CD4-positive, alpha-beta T cell (primary cell): ENCODE results near the gene ZNF524. TPM values are rescaled to one million over a fixed set of nuclear protein-coding genes. Genes with fewer than 3 reads are reported as not detected.

ENCODE experiments used
- ATAC-seq: fragments of 200-7000 bp; cut with Tn5 transposase; one replicate; pipeline ENCODE4 v1.10.0; 2022; ENCODE audit warnings: mild to moderate bottlenecking; ENCODE audit not compliant: poor library complexity
- CTCF ChIA-PET: fragments of 350-600 bp; sonication (Branson Sonifier 250); formaldehyde crosslinking; loops from one replicate; lab custom pipeline; 2021; ENCODE audit warnings: antibody characterized with exemption, inconsistent platforms; lab: Charles Lee
- POLR2A ChIA-PET: fragments of 350-600 bp; sonication (Branson Sonifier 250); formaldehyde crosslinking; loops from one replicate; lab custom pipeline; 2021; ENCODE audit warnings: antibody characterized with exemption, inconsistent platforms; lab: Charles Lee
- DNase-seq, 14 experiments: peaks; one replicate each; pipeline ENCODE4 v3.0.0-alpha.2; 2013 to 2020; ENCODE audit warnings: mixed read lengths in 2 of 14
- H3K27ac ChIP-seq, 2 donors: one replicate each; pipeline versions ENCODE4 v1.5.1 to v1.7.0; 2013; ENCODE audit warnings: low read length in 2 of 2, low read depth in 1 of 2, mild to moderate bottlenecking in 1 of 2
- H3K27me3 ChIP-seq, 2 experiments: 1 replicate in 1 of 2; 2 replicates in 1 of 2; pipeline versions ENCODE4 v1.6.1 to v1.7.0; 2013; ENCODE audit warnings: low read length in 2 of 2, control low read depth in 1 of 2, mild to moderate bottlenecking in 1 of 2, moderate library complexity in 1 of 2; ENCODE audit not compliant: insufficient read depth in 2 of 2, control insufficient read depth in 1 of 2
- H3K36me3 ChIP-seq: one replicate; pipeline ENCODE4 v1.6.1; 2013; ENCODE audit warnings: low read length, control low read depth; ENCODE audit not compliant: insufficient read depth
- H3K4me1 ChIP-seq: one replicate; pipeline ENCODE4 v1.6.1; 2013; ENCODE audit warnings: low read length, control low read depth; ENCODE audit not compliant: insufficient read depth
- H3K4me3 ChIP-seq: one replicate; pipeline ENCODE4 v1.5.1; 2013; ENCODE audit warnings: mild to moderate bottlenecking, low read length, moderate library complexity
- H3K9me3 ChIP-seq, 2 experiments: 1 replicate in 1 of 2; 2 replicates in 1 of 2; pipeline versions ENCODE4 v1.6.1 to v1.7.0; 2013; ENCODE audit warnings: low read length in 2 of 2, mild to moderate bottlenecking in 2 of 2, control low read depth in 1 of 2, moderate library complexity in 1 of 2; ENCODE audit not compliant: control insufficient read depth in 1 of 2, insufficient read depth in 1 of 2
- H3K27ac Mint-ChIP-seq: one replicate; pipeline ENCODE4 v1.8.0; 2020; ENCODE audit warnings: mixed read lengths
- H3K27me3 Mint-ChIP-seq: one replicate; pipeline ENCODE4 v1.8.0; 2021; ENCODE audit warnings: mixed read lengths
- H3K36me3 Mint-ChIP-seq: one replicate; pipeline ENCODE4 v1.8.0; 2021; ENCODE audit warnings: low read depth, mixed read lengths
- H3K4me1 Mint-ChIP-seq: one replicate; pipeline ENCODE4 v1.8.0; 2021; ENCODE audit warnings: low read depth, mixed read lengths
- H3K4me3 Mint-ChIP-seq: one replicate; pipeline ENCODE4 v1.8.0; 2020; ENCODE audit warnings: mild to moderate bottlenecking, mixed read lengths
- H3K9me3 Mint-ChIP-seq: one replicate; pipeline ENCODE4 v1.8.0; 2020; ENCODE audit warnings: mixed read lengths
- CTCF ChIP-seq: fragments of 200-600 bp; IDR thresholded peaks from one replicate; pipeline ENCODE4 v1.8.0; 2022; ENCODE audit warnings: antibody characterized with exemption, mild to moderate bottlenecking
- intact Hi-C, 2 experiments: fragments of 100-400 bp; cut with DNase I in 1 of 2; cut with micrococcal nuclease in 1 of 2; formaldehyde crosslinking; loops; one replicate each; pipeline versions ENCODE4 v1.15.1 to v1.9.0; 2023 to 2025; cut with DNase I, micrococcal nuclease
- total RNA-seq, 174 experiments: library from RNA in 2 of 174; stranded (reverse) in 2 of 174; gene quantifications; one replicate each; pipeline ENCODE4 v1.2.3 and lab custom pipeline; 2021 to 2026

Gene ZNF524
- total RNA-seq, 2 experiments from 2014 or later = 9.6 to 10.3 TPM

GRCh38 chr19:55579766-55580621 lies 20.1 kb upstream of the ZNF524 start:
- Mint-ChIP-seq H3K4me1 (peaks cover 24% of the 10 kb centered on the region), H3K4me3 (peak overlapping the region; percentile 89), H3K27ac (peak overlapping the region; percentile 86), H3K27me3 (no peaks in the 10 kb centered on the region), H3K9me3 (no peaks in the 10 kb centered on the region), H3K36me3 (peaks cover 21% of the 10 kb centered on the region)
- intact Hi-C loops = loop anchor here (2.0 kb wide), 2 partner anchors 19 to 55 kb away; partner anchors contain the start of gene FIZ1 (in 1 of the 2)
- peaks cover 0 to 15% of the 10 kb centered on the region in 2 experiments for H3K9me3 ChIP-seq
- peak in 1 of 14 experiments; percentile 42 for DNase-seq
- peak; percentile 58 for ATAC-seq
- CTCF ChIA-PET = interaction anchor here (0.9 to 4.7 kb wide), 2 partner anchors 26 to 52 kb away, joined by 4 to 19 read pairs; no protein-coding TSS in a partner anchor
- H3K27me3 ChIP-seq = no peaks in the 10 kb centered on the region
- POLR2A ChIA-PET = interaction anchor here (0.7 to 2.7 kb wide), 7 partner anchors 20 to 63 kb away, joined by 3 to 18 read pairs (median 5); partner anchors contain the start of genes FIZ1, ZNF524, ZNF784 and ZNF865
- no peaks in the 10 kb centered on the region for H3K36me3 ChIP-seq
- peak overlapping the region; percentile 78 for H3K4me3 ChIP-seq
- H3K4me1 ChIP-seq = peaks cover 23% of the 10 kb centered on the region
- peak overlapping the region; percentile 39 to 69 for H3K27ac ChIP-seq
- TF ChIP-seq CTCF = no peak

- no peaks in the 10 kb centered on the region for H3K9me3 Mint-ChIP-seq
- H3K4me1 Mint-ChIP-seq = peaks cover 31% of the 10 kb centered on the region
- peak within 1 kb of the TSS; percentile 89 for H3K4me3 Mint-ChIP-seq
- intact Hi-C loops = loop anchor here (2.0 kb wide), 2 partner anchors 18 to 54 kb away; partner anchors contain the start of gene FIZ1 (in 1 of the 2)
- peak within 1 kb of the TSS; percentile 86 for H3K27ac Mint-ChIP-seq
- Histone ChIP-seq H3K27ac (peak within 1 kb of the TSS; percentile 52 to 69), H3K9me3 (peaks cover 0 to 15% of the 10 kb centered on the region in 2 experiments), H3K4me3 (peak within 1 kb of the TSS; percentile 78), H3K27me3 (no peaks in the 10 kb centered on the region), H3K4me1 (peaks cover 25% of the 10 kb centered on the region), H3K36me3 (no peaks in the 10 kb centered on the region)
- CTCF ChIA-PET = interaction anchor here (0.9 to 4.7 kb wide), 3 partner anchors 18 to 52 kb away, joined by 3 to 19 read pairs (median 4); partner anchors contain the start of gene FIZ1
- H3K36me3 Mint-ChIP-seq = peaks cover 21% of the 10 kb centered on the region
- peak; percentile 69 for ATAC-seq
- POLR2A ChIA-PET = interaction anchor here (0.7 to 2.7 kb wide), 9 partner anchors 19 to 173 kb away, joined by 3 to 18 read pairs (median 4); partner anchors contain the start of genes FIZ1, UBE2S, ZNF524 and ZNF784
- no peak for TF ChIP-seq CTCF
- no peaks in the 10 kb centered on the region for H3K27me3 Mint-ChIP-seq
- peak; percentile 53 to 84 (median 66) for DNase-seq
Measured at GRCh38 chr19:55580628-55581144, 19.4 kb upstream of the ZNF524 start, which contains the start of gene ZNF579. TSS of gene ZNF579 (minus strand) at chr19:55580848. CDS start at chr19:55579639, 1,209 bp downstream.
